ENCODE measurements around the gene PDGFC. TPM values are rescaled to one million over a fixed set of nuclear protein-coding genes. Genes with fewer than 3 reads are reported as not detected.

Gene PDGFC
- total and polyA plus RNA-seq, 12 donors, result 2.1 to 18.2 (median 14.8) TPM

DNA sequence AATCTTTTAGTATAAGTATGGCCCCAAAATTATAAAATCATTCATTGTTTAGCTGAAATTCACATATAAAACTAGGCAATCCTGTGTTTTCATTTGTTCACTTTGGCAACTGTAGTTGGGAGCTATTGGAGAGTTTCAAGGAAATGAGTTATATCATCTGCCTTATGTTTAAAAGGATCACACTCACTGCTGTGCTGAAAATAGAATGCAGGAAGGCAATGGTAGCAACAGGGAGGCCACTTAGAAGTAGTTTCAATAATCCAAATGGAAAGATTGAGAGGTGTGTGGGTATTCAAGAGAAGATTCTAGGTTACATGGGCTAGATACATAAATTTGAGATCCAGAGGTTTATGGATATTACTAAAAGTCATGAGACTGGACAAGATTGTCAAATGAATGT, 184.9 kb downstream of the PDGFC start:
- DNase-seq, result no peak
- intact Hi-C loops (cut with DNase I), result loop anchor here in 1 of 10 donors (5.0 kb wide), 1 partner anchor 176 kb away; no protein-coding TSS in a partner anchor
- Histone ChIP-seq H3K4me1 (peaks cover 0 to 19% (median 4%) of the 10 kb centered on the region in 9 donors), H3K27ac (peak overlapping the region in 1 of 10 donors; percentile 12), H3K9me3 (no peaks in the 10 kb centered on the region), H3K36me3 (no peaks in the 10 kb centered on the region), H3K4me3 (no peak overlapping the region), H3K27me3 (no peaks in the 10 kb centered on the region)
- TF ChIP-seq CTCF (IDR thresholded peaks at IDR 0.05), result no peak
- ATAC-seq, result peak in 3 of 8 donors; percentile 52 to 73 (median 72)

DNA sequence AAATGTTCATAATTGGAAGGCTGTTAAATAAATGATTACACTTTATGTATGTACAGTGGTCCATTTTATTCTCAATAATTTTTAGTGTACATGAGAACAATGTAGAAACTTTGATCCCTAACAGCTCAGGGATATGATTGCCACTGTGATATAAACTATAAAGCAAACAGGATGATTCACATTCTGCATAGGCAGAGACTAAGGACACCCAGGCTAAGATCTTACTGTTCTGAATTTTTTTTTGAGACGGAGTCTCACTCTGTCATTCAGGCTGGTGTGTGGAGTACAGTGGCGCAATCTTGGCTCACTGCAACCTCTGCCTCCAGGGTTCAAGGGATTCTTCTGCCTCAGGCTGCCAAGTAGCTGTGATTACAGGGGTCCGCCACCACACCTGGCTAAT, 186.6 kb downstream of the PDGFC start:
- no peak for DNase-seq
- no peak for ATAC-seq
- no peak for TF ChIP-seq CTCF (IDR thresholded peaks at IDR 0.05)
- Histone ChIP-seq H3K4me3 (no peak overlapping the region), H3K36me3 (no peaks in the 10 kb centered on the region), H3K27ac (no peak overlapping the region), H3K4me1 (peaks cover 0 to 10% (median 0%) of the 10 kb centered on the region in 9 donors), H3K27me3 (no peaks in the 10 kb centered on the region), H3K9me3 (no peaks in the 10 kb centered on the region)
- intact Hi-C loops (cut with DNase I), result loop anchor here in 1 of 10 donors (5.0 kb wide), 1 partner anchor 177 kb away; no protein-coding TSS in a partner anchor
- WGBS, 2 donors, result 90 to 95% methylated on average over 3 of the region's 3 CpGs

DNA sequence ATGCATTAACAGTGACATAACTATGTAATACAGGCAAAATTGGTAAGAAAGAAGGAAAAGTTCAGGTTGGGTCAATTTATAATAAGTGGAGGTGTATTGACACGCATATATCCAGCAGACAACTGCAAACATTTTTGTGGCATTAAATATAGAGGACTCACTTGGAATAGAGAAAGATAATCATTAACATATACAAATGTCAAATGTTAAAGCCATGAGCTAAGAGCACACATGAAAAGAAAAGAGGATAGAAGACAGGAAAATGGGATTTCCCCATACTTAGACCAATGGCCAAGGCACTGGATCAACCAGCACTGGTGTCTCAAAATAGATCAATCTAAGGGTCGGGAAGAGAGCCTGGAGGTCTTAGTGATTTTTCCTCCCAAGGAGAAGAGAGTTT, 187.6 kb downstream of the PDGFC start:
- H3K36me3 ChIP-seq, result no peaks in the 10 kb centered on the region
- H3K27ac ChIP-seq, result no peak overlapping the region
- H3K4me1 ChIP-seq, result peaks cover 0 to 13% (median 2%) of the 10 kb centered on the region in 9 donors
- no peaks in the 10 kb centered on the region for H3K27me3 ChIP-seq
- no peak overlapping the region for H3K4me3 ChIP-seq
- intact Hi-C loops (cut with DNase I), result no loop called here
- WGBS, 2 donors, result 92 to 96% methylated on average over 2 of the region's 2 CpGs
- no peak for DNase-seq
- no peaks in the 10 kb centered on the region for H3K9me3 ChIP-seq
- TF ChIP-seq CTCF (IDR thresholded peaks at IDR 0.05), result no peak
- no peak for ATAC-seq

DNA sequence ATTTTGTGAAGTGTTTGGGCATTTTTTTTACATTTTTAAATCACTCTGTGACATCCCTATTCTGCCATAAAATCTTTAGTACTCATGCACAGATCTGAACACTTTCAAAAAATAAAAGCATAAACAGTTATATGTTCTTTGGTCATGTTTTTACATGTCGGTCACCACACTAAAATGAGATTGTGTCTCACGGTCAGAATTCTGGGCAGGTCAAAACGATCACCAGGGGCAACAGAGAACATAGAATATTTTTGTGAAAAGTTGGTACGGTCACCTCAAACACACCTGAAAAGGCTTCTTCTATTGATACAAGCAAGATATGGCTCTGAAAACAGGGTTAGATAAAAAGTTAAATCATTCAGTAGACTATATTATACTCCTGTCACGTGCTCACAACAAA, 189.1 kb downstream of the PDGFC start:
- ATAC-seq (no peak), DNase-seq (no peak)
- no peak overlapping the region for H3K27ac ChIP-seq
- no peaks in the 10 kb centered on the region for H3K9me3 ChIP-seq
- peaks cover 0 to 21% (median 0%) of the 10 kb centered on the region in 9 donors for H3K4me1 ChIP-seq
- 87 to 93% methylated on average over 5 of the region's 5 CpGs for WGBS, 2 donors
- no peak overlapping the region for H3K4me3 ChIP-seq
- no peak for TF ChIP-seq CTCF (IDR thresholded peaks at IDR 0.05)
- H3K36me3 ChIP-seq, result no peaks in the 10 kb centered on the region
- intact Hi-C loops (cut with DNase I), result no loop called here
- H3K27me3 ChIP-seq, result no peaks in the 10 kb centered on the region
